ENCODE data around the gene TSTD1. TPM values are rescaled to one million over a fixed set of nuclear protein-coding genes. Genes with fewer than 3 reads are reported as not detected.
A peak's percentile ranks its signal among the peaks of the same experiment; 100 is the strongest.

TSTD1 gene
- total RNA-seq, 1 donor from 2014 or later, result 24.2 TPM

GRCh38 chr1:161074676-161075368 is 36.1 kb upstream of the TSTD1 start:
- peaks cover 10% of the 10 kb centered on the region for H3K27me3 Mint-ChIP-seq (ENCODE audit: unreplicated experiment)
- no peak overlapping the region for H3K4me3 Mint-ChIP-seq (ENCODE audit: unreplicated experiment)
- peaks cover 7% of the 10 kb centered on the region for H3K9me3 Mint-ChIP-seq (ENCODE audit: unreplicated experiment)
- peaks cover 5% of the 10 kb centered on the region for H3K36me3 Mint-ChIP-seq (ENCODE audit: unreplicated experiment)
- H3K4me1 Mint-ChIP-seq (ENCODE audit: low read depth, unreplicated experiment), result no peaks in the 10 kb centered on the region
- no peak overlapping the region for H3K27ac Mint-ChIP-seq (ENCODE audit: unreplicated experiment)
- DNase-seq, result no peak
- TF ChIP-seq CTCF (IDR thresholded peaks at IDR 0.05; ENCODE audit: partially characterized antibody, unreplicated experiment), result no peak

- Mint-ChIP-seq H3K27ac (ENCODE audit: unreplicated experiment) (no peak overlapping the region), H3K9me3 (ENCODE audit: unreplicated experiment) (peaks cover 2% of the 10 kb centered on the region), H3K4me1 (ENCODE audit: low read depth, unreplicated experiment) (no peaks in the 10 kb centered on the region), H3K27me3 (ENCODE audit: unreplicated experiment) (peaks cover 10% of the 10 kb centered on the region), H3K4me3 (ENCODE audit: unreplicated experiment) (no peak overlapping the region), H3K36me3 (ENCODE audit: unreplicated experiment) (no peaks in the 10 kb centered on the region)
- no peak for TF ChIP-seq CTCF (IDR thresholded peaks at IDR 0.05; ENCODE audit: partially characterized antibody, unreplicated experiment)
- no peak for DNase-seq
Measured at GRCh38 chr1:161073474-161074121, 34.8 kb upstream of the TSTD1 start.

GRCh38 chr1:161072751-161073449 is 34.1 kb upstream of the TSTD1 start:
- TF ChIP-seq CTCF (IDR thresholded peaks at IDR 0.05; ENCODE audit: partially characterized antibody, unreplicated experiment), result no peak
- H3K27ac Mint-ChIP-seq (ENCODE audit: unreplicated experiment), result no peak overlapping the region
- peaks cover 11% of the 10 kb centered on the region for H3K27me3 Mint-ChIP-seq (ENCODE audit: unreplicated experiment)
- no peak for DNase-seq
- H3K4me3 Mint-ChIP-seq (ENCODE audit: unreplicated experiment), result no peak overlapping the region
- no peaks in the 10 kb centered on the region for H3K4me1 Mint-ChIP-seq (ENCODE audit: low read depth, unreplicated experiment)
- peaks cover 2% of the 10 kb centered on the region for H3K9me3 Mint-ChIP-seq (ENCODE audit: unreplicated experiment)
- H3K36me3 Mint-ChIP-seq (ENCODE audit: unreplicated experiment), result no peaks in the 10 kb centered on the region

DNA sequence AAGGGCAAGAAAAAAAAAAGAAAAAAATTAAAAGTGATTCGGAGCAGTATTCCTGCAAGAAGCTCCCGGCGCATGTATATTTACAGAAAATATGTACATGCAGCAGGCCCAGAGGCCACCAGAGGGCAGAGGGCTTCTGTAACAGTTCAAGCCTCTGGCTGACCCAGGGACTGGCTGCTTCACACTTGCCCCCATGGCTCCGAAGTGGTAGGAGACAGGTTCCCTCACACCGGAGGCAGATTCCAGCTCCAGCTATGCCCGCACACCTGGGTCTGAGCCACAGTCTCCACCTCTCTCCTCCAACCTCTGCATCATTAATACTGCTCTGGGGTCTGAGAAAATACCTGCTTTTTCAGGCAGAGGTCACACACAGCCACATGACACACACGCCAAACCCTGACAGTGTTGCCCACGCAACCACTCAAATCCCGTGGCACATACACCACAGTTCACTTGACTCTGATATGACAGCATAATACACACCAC is 33.2 kb upstream of the TSTD1 start:
- no peaks in the 10 kb centered on the region for H3K4me1 Mint-ChIP-seq (ENCODE audit: low read depth, unreplicated experiment)

More for the DNA sequence above, 33.2 kb upstream of the TSTD1 start:
- peaks cover 2% of the 10 kb centered on the region for H3K36me3 Mint-ChIP-seq (ENCODE audit: unreplicated experiment)
- DNase-seq, result peak; percentile 72
- peaks cover 16% of the 10 kb centered on the region for H3K27me3 Mint-ChIP-seq (ENCODE audit: unreplicated experiment)
- H3K4me3 Mint-ChIP-seq (ENCODE audit: unreplicated experiment), result no peak overlapping the region
- no peak overlapping the region for H3K27ac Mint-ChIP-seq (ENCODE audit: unreplicated experiment)
- TF ChIP-seq CTCF (IDR thresholded peaks at IDR 0.05; ENCODE audit: partially characterized antibody, unreplicated experiment), result peak; percentile 69
- peaks cover 2% of the 10 kb centered on the region for H3K9me3 Mint-ChIP-seq (ENCODE audit: unreplicated experiment)

All from glutamatergic neuron (in vitro differentiated cells).